ENCODE data around the gene UBA6. TPM values are rescaled to one million over a fixed set of nuclear protein-coding genes. Genes with fewer than 3 reads are reported as not detected.
A peak's percentile ranks its signal among the peaks of the same experiment; 100 is the strongest.

Gene UBA6
- total RNA-seq = 10 to 100 TPM; 12.0 to 37.9 (median 23.8) TPM
- 10 to 100 TPM in 1 of 3 donors, 1 to 10 TPM in 2; 3.3 to 14.3 (median 7.5) TPM for polyA plus RNA-seq
- long read RNA-seq, donor 1, full-length matches to known transcripts = 10 of 14 reads
- long read RNA-seq, donor 1, partial matches to known transcripts = 2 of 14 reads
- long read RNA-seq, donor 1, other reads (novel, unspliced or antisense) = 2 of 14 reads
- long read RNA-seq, donor 2, full-length matches to known transcripts = 6 of 13 reads
- long read RNA-seq, donor 2, partial matches to known transcripts = 1 of 13 reads
- long read RNA-seq, donor 2, other reads (novel, unspliced or antisense) = 6 of 13 reads

- H3K4me1 ChIP-seq = peaks cover 13% of the 10 kb centered on the region
- H3K9me3 ChIP-seq = no peaks in the 10 kb centered on the region
- ATAC-seq (peak; percentile 100), DNase-seq (peak; percentile 96 to 98)
- no peaks in the 10 kb centered on the region for H3K27me3 ChIP-seq (ENCODE audit: insufficient read depth in 3 of 3, low read length in 2 of 3)
- H3K36me3 ChIP-seq (ENCODE audit: insufficient read depth in 1 of 2, low read depth in 1 of 2) = no peaks in the 10 kb centered on the region
- H3K4me3 ChIP-seq = peak within 1 kb of the TSS; percentile 96
- peak; percentile 36 for TF ChIP-seq CTCF (IDR thresholded peaks at IDR 0.05)
- WGBS, 3 donors = 0 to 1% (median 1%) methylated on average over 48 to 57 of the region's 57 CpGs
- H3K27ac ChIP-seq = peak within 1 kb of the TSS; percentile 86
- intact Hi-C loops (cut with DNase I) = loop anchor here (5.0 to 10.0 kb wide), 2 partner anchors 154 to 156 kb away; partner anchors contain the start of gene CENPC (in 2 of the 2)
These were observed at the start of gene UBA6 for GRCh38 chr4:67700738-67701516. TSS of gene UBA6 (minus strand) at chr4:67701155. CDS start at chr4:67701119, 36 bp downstream.

- H3K9me3 ChIP-seq = no peaks in the 10 kb centered on the region
- ATAC-seq (no peak), DNase-seq (no peak)
- intact Hi-C loops (cut with DNase I) = no loop called here
- no peaks in the 10 kb centered on the region for H3K4me1 ChIP-seq
- no peak for TF ChIP-seq CTCF (IDR thresholded peaks at IDR 0.05)
- H3K27me3 ChIP-seq (ENCODE audit: insufficient read depth in 3 of 3, low read length in 2 of 3) = no peaks in the 10 kb centered on the region
- H3K36me3 ChIP-seq (ENCODE audit: insufficient read depth in 1 of 2, low read depth in 1 of 2) = no peaks in the 10 kb centered on the region
- no peak overlapping the region for H3K4me3 ChIP-seq
- H3K27ac ChIP-seq = no peak overlapping the region
- 85 to 87% (median 85%) methylated on average over 4 of the region's 4 CpGs for WGBS, 3 donors
These were observed 49.7 kb upstream of the UBA6 start for GRCh38 chr4:67750691-67751090.

GRCh38 chr4:67749286-67749685, 48.3 kb upstream of the UBA6 start:
- DNase-seq (no peak), ATAC-seq (no peak)
- Histone ChIP-seq H3K36me3 (ENCODE audit: insufficient read depth in 1 of 2, low read depth in 1 of 2) (no peaks in the 10 kb centered on the region), H3K27ac (no peak overlapping the region), H3K9me3 (no peaks in the 10 kb centered on the region), H3K4me3 (no peak overlapping the region), H3K4me1 (no peaks in the 10 kb centered on the region), H3K27me3 (ENCODE audit: insufficient read depth in 3 of 3, low read length in 2 of 3) (no peaks in the 10 kb centered on the region)
- WGBS, 3 donors = 47 to 68% (median 59%) methylated on average over 3 of the region's 3 CpGs
- intact Hi-C loops (cut with DNase I) = loop anchor here in 1 of 2 donors (10.0 kb wide), 1 partner anchor 426 kb away; no protein-coding TSS in a partner anchor
- no peak for TF ChIP-seq CTCF (IDR thresholded peaks at IDR 0.05)

- no peak for DNase-seq
- H3K36me3 ChIP-seq (ENCODE audit: insufficient read depth in 1 of 2, low read depth in 1 of 2) = no peaks in the 10 kb centered on the region
- peak; percentile 61 for TF ChIP-seq CTCF (IDR thresholded peaks at IDR 0.05)
- peak in 1 of 4 donors; percentile 56 for ATAC-seq
- no peaks in the 10 kb centered on the region for H3K4me1 ChIP-seq
- no peak overlapping the region for H3K4me3 ChIP-seq
- H3K27ac ChIP-seq = no peak overlapping the region
- WGBS, 3 donors = 61 to 62% (median 62%) methylated on average over 5 of the region's 5 CpGs
- H3K9me3 ChIP-seq = no peaks in the 10 kb centered on the region
- intact Hi-C loops (cut with DNase I) = loop anchor here in 1 of 2 donors (10.0 kb wide), 1 partner anchor 428 kb away; no protein-coding TSS in a partner anchor
- H3K27me3 ChIP-seq (ENCODE audit: insufficient read depth in 3 of 3, low read length in 2 of 3) = no peaks in the 10 kb centered on the region
These were observed 46.0 kb upstream of the UBA6 start for GRCh38 chr4:67746797-67747495.
